ENCODE results near the gene CSH1. TPM values are rescaled to one million over a fixed set of nuclear protein-coding genes. Genes with fewer than 3 reads are reported as not detected.
"Not testable (repeated sequence)": the region's sequence is repeated elsewhere in the genome, so short reads cannot be mapped to it uniquely, and the experiment has no call there.

CSH1 gene
- total and polyA plus RNA-seq, 2 donors (not counting 3 experiments of a cell fraction or from before 2014, with no cell fraction given): not detected

DNA sequence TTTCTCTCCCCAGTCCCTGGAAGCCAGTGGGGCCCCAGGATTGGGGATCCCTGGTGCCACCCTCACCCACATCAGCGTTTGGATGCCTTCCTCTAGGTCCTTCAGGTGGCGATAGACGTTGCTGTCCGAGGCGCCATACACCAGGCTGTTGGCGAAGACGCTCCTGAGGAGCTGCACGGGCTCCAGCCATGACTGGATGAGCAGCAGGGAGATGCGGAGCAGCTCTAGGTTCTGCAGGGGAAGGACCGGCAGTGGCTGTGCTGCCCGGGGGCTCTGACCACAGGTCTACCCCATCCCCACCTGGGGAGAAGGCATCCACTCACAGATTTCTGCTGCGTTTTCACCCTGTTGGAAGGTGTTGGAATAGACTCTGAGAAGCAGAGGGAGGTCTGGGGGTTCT is 15.7 kb downstream of the CSH1 start:
- FAIRE-seq: no peak

DNA sequence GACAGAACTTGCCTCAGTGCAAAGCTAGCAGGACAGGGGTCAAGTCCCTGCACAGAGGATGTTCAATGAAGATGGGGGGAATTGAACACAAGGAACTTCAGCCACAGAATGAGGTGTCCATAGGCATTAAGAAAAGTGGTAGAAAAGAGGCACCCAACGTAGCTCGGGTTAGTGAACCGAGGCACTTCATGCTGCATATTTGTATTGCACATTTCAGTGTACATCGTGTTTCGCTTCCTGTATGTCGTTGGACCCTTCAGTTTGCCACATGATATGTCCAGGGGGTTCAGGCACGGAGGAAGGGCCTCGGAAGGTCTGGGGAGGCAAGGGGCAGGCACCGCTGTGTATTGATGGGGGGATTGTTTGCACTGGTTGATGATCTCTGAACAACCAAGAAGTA is 18.0 kb downstream of the CSH1 start:
- H4K20me1 ChIP-seq (replicated peaks; ENCODE audit: control insufficient read depth, extremely low read depth, insufficient read depth, low read length); intact Hi-C loops (cut with micrococcal nuclease); DNase-seq (ENCODE audit: low read depth, low spot score); FAIRE-seq; dilution Hi-C loops (cut with MboI; ENCODE audit: extremely low pct_ligation_motif_present, low sequenced_read_pairs); H3K27ac ChIP-seq (ENCODE audit: insufficient read depth, low read depth, low read length); H3K4me3 ChIP-seq (replicated peaks in 1 of 3; ENCODE audit: insufficient read depth in 1 of 3, low read depth in 1 of 3, low read length in 3 of 3); H2AFZ ChIP-seq (ENCODE audit: low read depth, low read length); H3K9me1 ChIP-seq (replicated peaks; ENCODE audit: control insufficient read depth, extremely low read depth, insufficient read depth, low read length); H3K4me2 ChIP-seq (ENCODE audit: insufficient read depth, low read length); H3K27me3 ChIP-seq (ENCODE audit: control insufficient read depth in 2 of 2, insufficient read depth in 2 of 2, low read length in 2 of 2); POLR2A ChIA-PET; H3K79me2 ChIP-seq (ENCODE audit: control insufficient read depth, insufficient read depth, low read length); H3K9ac ChIP-seq (replicated peaks; ENCODE audit: extremely low read depth, insufficient read depth, low read length); H3K36me3 ChIP-seq (ENCODE audit: control insufficient read depth in 2 of 2, extremely low read depth in 1 of 2, insufficient read depth in 2 of 2, low read length in 2 of 2); H3K4me1 ChIP-seq (ENCODE audit: control insufficient read depth, extremely low read depth, insufficient read depth, low read length); BruUV-seq (replicated peaks); H3K9me3 ChIP-seq (replicated peaks; ENCODE audit: control insufficient read depth, insufficient read depth, low read length): not testable (repeated sequence)
- CTCF ChIA-PET: interaction anchor here (0.6 to 1.6 kb wide), 3 partner anchors 12 to 30 kb away, joined by 3 to 5 read pairs (median 4); no protein-coding TSS in a partner anchor

More for the DNA sequence above, 15.7 kb downstream of the CSH1 start:
- Histone ChIP-seq H3K4me1 (ENCODE audit: control insufficient read depth, extremely low read depth, insufficient read depth, low read length) (no peaks in the 10 kb centered on the region), H3K9ac (replicated peaks; ENCODE audit: extremely low read depth, insufficient read depth, low read length) (no peak overlapping the region), H3K36me3 (ENCODE audit: control insufficient read depth in 2 of 2, extremely low read depth in 1 of 2, insufficient read depth in 2 of 2, low read length in 2 of 2) (no peaks in the 10 kb centered on the region), H3K27me3 (ENCODE audit: control insufficient read depth in 2 of 2, insufficient read depth in 2 of 2, low read length in 2 of 2) (peaks cover 0 to 3% of the 10 kb centered on the region in 2 experiments), H3K79me2 (ENCODE audit: control insufficient read depth, insufficient read depth, low read length) (no peaks in the 10 kb centered on the region), H3K4me2 (ENCODE audit: insufficient read depth, low read length) (no peak overlapping the region), H3K4me3 (replicated peaks in 1 of 3; ENCODE audit: insufficient read depth in 1 of 3, low read depth in 1 of 3, low read length in 3 of 3) (no peak overlapping the region), H4K20me1 (replicated peaks; ENCODE audit: control insufficient read depth, extremely low read depth, insufficient read depth, low read length) (no peaks in the 10 kb centered on the region), H3K9me3 (replicated peaks; ENCODE audit: control insufficient read depth, insufficient read depth, low read length) (no peaks in the 10 kb centered on the region), H3K27ac (ENCODE audit: insufficient read depth, low read depth, low read length) (no peak overlapping the region), H3K9me1 (replicated peaks; ENCODE audit: control insufficient read depth, extremely low read depth, insufficient read depth, low read length) (no peaks in the 10 kb centered on the region), H2AFZ (ENCODE audit: low read depth, low read length) (no peak overlapping the region)
- intact Hi-C loops (cut with micrococcal nuclease) (no loop called here), dilution Hi-C loops (cut with MboI; ENCODE audit: extremely low pct_ligation_motif_present, low sequenced_read_pairs) (no loop called here)
- ChIA-PET POLR2A (no interaction called here), CTCF (interaction anchor here (1.0 to 2.5 kb wide), 4 partner anchors 14 to 66 kb away, joined by 3 to 19 read pairs (median 4); no protein-coding TSS in a partner anchor)
- BruUV-seq (replicated peaks): no TSS peak
- no peak for TF ChIP-seq POLR2AphosphoS5 (IDR thresholded peaks at IDR 0.05; ENCODE audit: insufficient read depth, low read depth, low read length)
- TF ChIP-seq POLR2A (IDR thresholded peaks at IDR 0.05; ENCODE audit: low read depth, low read length): no peak
- TF ChIP-seq GATA2 (IDR thresholded peaks at IDR 0.05; ENCODE audit: insufficient read depth, insufficient read length, low read depth, low read length): no peak
- no peak for TF ChIP-seq FOS (IDR thresholded peaks at IDR 0.05; ENCODE audit: borderline replicate concordance, insufficient read depth, low read length)
- no peak for TF ChIP-seq MYC (IDR thresholded peaks at IDR 0.05; ENCODE audit: low read depth, low read length)
- TF ChIP-seq EZH2 (IDR thresholded peaks at IDR 0.05; ENCODE audit: borderline replicate concordance, low read depth, low read length, severe bottlenecking): no peak
- TF ChIP-seq, protein P1, sequence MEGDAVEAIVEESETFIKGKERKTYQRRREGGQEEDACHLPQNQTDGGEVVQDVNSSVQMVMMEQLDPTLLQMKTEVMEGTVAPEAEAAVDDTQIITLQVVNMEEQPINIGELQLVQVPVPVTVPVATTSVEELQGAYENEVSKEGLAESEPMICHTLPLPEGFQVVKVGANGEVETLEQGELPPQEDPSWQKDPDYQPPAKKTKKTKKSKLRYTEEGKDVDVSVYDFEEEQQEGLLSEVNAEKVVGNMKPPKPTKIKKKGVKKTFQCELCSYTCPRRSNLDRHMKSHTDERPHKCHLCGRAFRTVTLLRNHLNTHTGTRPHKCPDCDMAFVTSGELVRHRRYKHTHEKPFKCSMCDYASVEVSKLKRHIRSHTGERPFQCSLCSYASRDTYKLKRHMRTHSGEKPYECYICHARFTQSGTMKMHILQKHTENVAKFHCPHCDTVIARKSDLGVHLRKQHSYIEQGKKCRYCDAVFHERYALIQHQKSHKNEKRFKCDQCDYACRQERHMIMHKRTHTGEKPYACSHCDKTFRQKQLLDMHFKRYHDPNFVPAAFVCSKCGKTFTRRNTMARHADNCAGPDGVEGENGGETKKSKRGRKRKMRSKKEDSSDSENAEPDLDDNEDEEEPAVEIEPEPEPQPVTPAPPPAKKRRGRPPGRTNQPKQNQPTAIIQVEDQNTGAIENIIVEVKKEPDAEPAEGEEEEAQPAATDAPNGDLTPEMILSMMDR (IDR thresholded peaks at IDR 0.05; ENCODE audit: extremely low read depth in 1 of 2, insufficient read depth in 1 of 2, low read depth in 1 of 2, low read length in 2 of 2): no peak
- TF ChIP-seq, protein P2, sequence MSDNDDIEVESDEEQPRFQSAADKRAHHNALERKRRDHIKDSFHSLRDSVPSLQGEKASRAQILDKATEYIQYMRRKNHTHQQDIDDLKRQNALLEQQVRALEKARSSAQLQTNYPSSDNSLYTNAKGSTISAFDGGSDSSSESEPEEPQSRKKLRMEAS (IDR thresholded peaks at IDR 0.05; ENCODE audit: insufficient read depth, insufficient read length): no peak
- TF ChIP-seq JUN (IDR thresholded peaks at IDR 0.05; ENCODE audit: borderline replicate concordance, insufficient read depth, insufficient read length, low read depth): no peak
- no peak for DNase-seq (ENCODE audit: low read depth, low spot score)

GRCh38 chr17:63874693-63875092 is 21.7 kb downstream of the CSH1 start:
- intact Hi-C loops (cut with micrococcal nuclease); H3K4me1 ChIP-seq (ENCODE audit: control insufficient read depth, extremely low read depth, insufficient read depth, low read length); H2AFZ ChIP-seq (ENCODE audit: low read depth, low read length); dilution Hi-C loops (cut with MboI; ENCODE audit: extremely low pct_ligation_motif_present, low sequenced_read_pairs); H3K9ac ChIP-seq (replicated peaks; ENCODE audit: extremely low read depth, insufficient read depth, low read length); H3K36me3 ChIP-seq (ENCODE audit: control insufficient read depth in 2 of 2, extremely low read depth in 1 of 2, insufficient read depth in 2 of 2, low read length in 2 of 2); DNase-seq (ENCODE audit: low read depth, low spot score); H3K27me3 ChIP-seq (ENCODE audit: control insufficient read depth in 2 of 2, insufficient read depth in 2 of 2, low read length in 2 of 2); FAIRE-seq; BruUV-seq (replicated peaks); H4K20me1 ChIP-seq (replicated peaks; ENCODE audit: control insufficient read depth, extremely low read depth, insufficient read depth, low read length); H3K9me1 ChIP-seq (replicated peaks; ENCODE audit: control insufficient read depth, extremely low read depth, insufficient read depth, low read length); H3K79me2 ChIP-seq (ENCODE audit: control insufficient read depth, insufficient read depth, low read length); H3K9me3 ChIP-seq (replicated peaks; ENCODE audit: control insufficient read depth, insufficient read depth, low read length); H3K27ac ChIP-seq (ENCODE audit: insufficient read depth, low read depth, low read length); H3K4me3 ChIP-seq (replicated peaks in 1 of 3; ENCODE audit: insufficient read depth in 1 of 3, low read depth in 1 of 3, low read length in 3 of 3); POLR2A ChIA-PET; H3K4me2 ChIP-seq (ENCODE audit: insufficient read depth, low read length): not testable (repeated sequence)
- CTCF ChIA-PET: interaction anchor here (1.4 to 2.0 kb wide), 2 partner anchors 8 to 9 kb away, joined by 3 to 8 read pairs; no protein-coding TSS in a partner anchor
